ENCODE measurements around the gene RHOT2.

RHOT2 gene

DNA sequence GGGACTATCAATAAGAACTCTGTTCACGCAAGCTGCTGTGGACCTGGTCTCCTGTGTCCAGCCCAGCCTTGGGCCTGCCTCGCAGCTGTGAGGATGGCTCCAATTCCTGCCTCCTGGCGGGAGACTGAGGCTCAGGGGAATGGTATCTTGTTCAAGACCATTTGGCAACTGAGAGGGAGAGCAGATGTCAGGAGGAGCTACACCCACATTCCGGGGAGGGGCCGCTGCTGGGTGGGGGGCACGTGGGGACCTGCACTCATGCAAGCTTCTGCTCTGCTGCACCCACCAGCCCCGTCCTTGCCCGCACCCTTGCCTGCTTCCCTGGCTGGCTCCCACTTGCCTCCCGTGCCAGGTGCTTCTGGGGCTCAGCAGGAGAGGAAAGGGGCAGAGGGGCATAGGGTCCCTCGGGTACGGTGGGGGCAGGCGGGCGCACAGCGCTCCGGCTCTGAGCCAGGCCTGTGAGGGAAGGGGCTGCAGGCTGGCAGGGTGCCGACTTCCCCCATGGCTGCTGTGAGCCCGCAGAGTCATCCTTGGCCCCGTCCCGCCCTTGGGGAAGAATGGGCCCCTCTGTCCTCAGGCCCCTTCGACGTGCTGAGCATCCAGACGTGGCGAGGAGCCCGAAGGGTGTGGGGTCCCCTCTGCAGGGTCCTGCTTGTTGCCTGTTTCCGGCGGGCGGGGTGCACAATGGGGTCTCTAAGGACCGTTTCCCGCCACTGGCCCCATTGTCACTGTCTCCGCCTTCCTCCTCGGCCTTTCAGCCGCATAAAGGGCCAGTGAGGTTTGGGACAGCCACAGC lies 49.7 kb downstream of the RHOT2 start:
- H3K4me3 ChIP-seq (ENCODE audit: low read depth, low read length) = no peak overlapping the region
- TF ChIP-seq POLR2A (IDR thresholded peaks at IDR 0.05; ENCODE audit: extremely low read depth, insufficient read length) = no peak
- TF ChIP-seq, protein P1, sequence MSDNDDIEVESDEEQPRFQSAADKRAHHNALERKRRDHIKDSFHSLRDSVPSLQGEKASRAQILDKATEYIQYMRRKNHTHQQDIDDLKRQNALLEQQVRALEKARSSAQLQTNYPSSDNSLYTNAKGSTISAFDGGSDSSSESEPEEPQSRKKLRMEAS (IDR thresholded peaks at IDR 0.05; ENCODE audit: low read depth, low read length) = no peak
- no peak for DNase-seq (ENCODE audit: low read depth)

DNA sequence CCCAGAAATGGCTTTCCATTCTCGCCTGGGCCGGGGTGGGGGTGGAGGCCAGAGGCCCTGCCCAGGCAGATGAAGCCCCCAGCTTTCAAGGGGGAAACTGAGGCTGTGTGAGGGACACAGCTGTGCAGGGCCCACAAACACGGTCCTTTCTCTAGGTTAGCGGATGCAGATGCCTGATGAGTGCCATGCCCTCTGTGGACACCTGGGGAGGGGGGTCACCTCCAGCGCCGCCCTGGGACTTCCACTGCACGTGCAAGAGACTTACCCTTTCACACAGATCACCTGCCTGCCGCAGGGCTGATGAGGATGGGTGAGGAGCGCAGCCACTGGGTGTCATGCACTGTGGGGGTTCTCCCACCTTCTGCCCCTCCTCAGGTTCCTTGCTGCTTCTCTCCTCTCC lies 50.5 kb downstream of the RHOT2 start:
- TF ChIP-seq, protein P2, sequence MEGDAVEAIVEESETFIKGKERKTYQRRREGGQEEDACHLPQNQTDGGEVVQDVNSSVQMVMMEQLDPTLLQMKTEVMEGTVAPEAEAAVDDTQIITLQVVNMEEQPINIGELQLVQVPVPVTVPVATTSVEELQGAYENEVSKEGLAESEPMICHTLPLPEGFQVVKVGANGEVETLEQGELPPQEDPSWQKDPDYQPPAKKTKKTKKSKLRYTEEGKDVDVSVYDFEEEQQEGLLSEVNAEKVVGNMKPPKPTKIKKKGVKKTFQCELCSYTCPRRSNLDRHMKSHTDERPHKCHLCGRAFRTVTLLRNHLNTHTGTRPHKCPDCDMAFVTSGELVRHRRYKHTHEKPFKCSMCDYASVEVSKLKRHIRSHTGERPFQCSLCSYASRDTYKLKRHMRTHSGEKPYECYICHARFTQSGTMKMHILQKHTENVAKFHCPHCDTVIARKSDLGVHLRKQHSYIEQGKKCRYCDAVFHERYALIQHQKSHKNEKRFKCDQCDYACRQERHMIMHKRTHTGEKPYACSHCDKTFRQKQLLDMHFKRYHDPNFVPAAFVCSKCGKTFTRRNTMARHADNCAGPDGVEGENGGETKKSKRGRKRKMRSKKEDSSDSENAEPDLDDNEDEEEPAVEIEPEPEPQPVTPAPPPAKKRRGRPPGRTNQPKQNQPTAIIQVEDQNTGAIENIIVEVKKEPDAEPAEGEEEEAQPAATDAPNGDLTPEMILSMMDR (IDR thresholded peaks at IDR 0.05; ENCODE audit: low read depth, low read length) = no peak
- TF ChIP-seq MYC (IDR thresholded peaks at IDR 0.05; ENCODE audit: low read depth, low read length) (no peak), POLR2A (IDR thresholded peaks at IDR 0.05; ENCODE audit: extremely low read depth, insufficient read length) (no peak)
- TF ChIP-seq, protein P1 (IDR thresholded peaks at IDR 0.05; ENCODE audit: low read depth, low read length) = no peak
- DNase-seq (ENCODE audit: low read depth) = no peak
- H3K4me3 ChIP-seq (ENCODE audit: low read depth, low read length) = no peak overlapping the region

DNA sequence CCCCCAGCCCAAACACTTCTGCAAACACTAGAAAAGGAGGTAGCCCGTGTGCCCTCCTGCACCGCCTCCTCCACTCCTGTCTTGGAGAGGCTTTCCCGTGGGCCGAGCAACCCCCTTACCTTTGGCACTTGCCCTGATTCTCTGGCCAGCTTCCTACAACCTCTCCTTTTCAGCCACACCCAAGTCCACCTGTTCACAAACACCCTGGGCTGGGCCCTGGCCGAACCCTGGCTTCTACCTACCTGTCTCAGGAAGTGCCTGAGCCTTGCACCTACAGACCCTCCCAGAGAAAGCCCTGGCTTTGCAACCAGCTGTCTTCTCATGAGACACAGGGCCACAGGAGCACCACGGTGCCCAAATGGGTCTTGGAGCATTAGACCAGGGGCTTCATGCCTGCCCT lies 51.0 kb downstream of the RHOT2 start:
- no peak overlapping the region for H3K4me3 ChIP-seq (ENCODE audit: low read depth, low read length)
- DNase-seq (ENCODE audit: low read depth) = no peak
- TF ChIP-seq MYC (IDR thresholded peaks at IDR 0.05; ENCODE audit: low read depth, low read length) (no peak), POLR2A (IDR thresholded peaks at IDR 0.05; ENCODE audit: extremely low read depth, insufficient read length) (no peak)
- TF ChIP-seq, protein P2 (IDR thresholded peaks at IDR 0.05; ENCODE audit: low read depth, low read length) = no peak
- TF ChIP-seq, protein P1 (IDR thresholded peaks at IDR 0.05; ENCODE audit: low read depth, low read length) = no peak

DNA sequence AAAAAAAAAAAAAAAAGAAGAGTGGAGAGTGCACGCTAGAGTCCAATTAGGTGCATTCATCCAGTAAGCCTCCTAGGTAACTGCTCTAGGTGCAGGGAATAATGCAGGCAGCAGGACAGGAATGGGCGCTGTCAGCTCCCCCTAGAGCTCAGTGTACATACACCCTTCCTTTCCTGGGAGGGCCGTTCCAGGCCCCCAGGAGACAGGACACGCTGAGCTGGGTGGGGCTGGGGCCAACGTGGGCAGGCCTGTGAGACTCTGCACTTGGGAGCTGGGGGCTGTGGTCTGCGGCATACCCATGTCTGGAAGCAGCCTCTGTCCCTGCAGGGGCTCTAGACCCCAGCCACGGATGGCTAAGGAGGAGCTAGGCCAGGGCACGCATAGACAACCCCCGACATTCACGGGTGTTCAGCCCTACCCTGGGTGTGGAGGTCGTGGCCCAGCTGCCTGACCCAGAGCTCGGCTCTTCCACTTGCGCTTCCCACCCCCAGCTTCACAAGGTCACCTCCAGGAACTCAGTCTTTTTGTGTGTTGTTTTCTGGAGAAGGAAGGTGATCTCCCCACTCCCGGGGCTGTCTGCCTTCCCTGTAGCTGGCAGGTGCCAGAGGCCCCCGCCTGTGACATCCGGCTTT lies 52.0 kb downstream of the RHOT2 start:
- TF ChIP-seq, protein P2 (IDR thresholded peaks at IDR 0.05; ENCODE audit: low read depth, low read length) = peak; percentile 19
- TF ChIP-seq, protein P1 (IDR thresholded peaks at IDR 0.05; ENCODE audit: low read depth, low read length) = no peak
- TF ChIP-seq POLR2A (IDR thresholded peaks at IDR 0.05; ENCODE audit: extremely low read depth, insufficient read length) = no peak
- TF ChIP-seq MYC (IDR thresholded peaks at IDR 0.05; ENCODE audit: low read depth, low read length) = no peak
- H3K4me3 ChIP-seq (ENCODE audit: low read depth, low read length) = peak overlapping the region; percentile 60
- peak; percentile 68 for DNase-seq (ENCODE audit: low read depth)

DNA sequence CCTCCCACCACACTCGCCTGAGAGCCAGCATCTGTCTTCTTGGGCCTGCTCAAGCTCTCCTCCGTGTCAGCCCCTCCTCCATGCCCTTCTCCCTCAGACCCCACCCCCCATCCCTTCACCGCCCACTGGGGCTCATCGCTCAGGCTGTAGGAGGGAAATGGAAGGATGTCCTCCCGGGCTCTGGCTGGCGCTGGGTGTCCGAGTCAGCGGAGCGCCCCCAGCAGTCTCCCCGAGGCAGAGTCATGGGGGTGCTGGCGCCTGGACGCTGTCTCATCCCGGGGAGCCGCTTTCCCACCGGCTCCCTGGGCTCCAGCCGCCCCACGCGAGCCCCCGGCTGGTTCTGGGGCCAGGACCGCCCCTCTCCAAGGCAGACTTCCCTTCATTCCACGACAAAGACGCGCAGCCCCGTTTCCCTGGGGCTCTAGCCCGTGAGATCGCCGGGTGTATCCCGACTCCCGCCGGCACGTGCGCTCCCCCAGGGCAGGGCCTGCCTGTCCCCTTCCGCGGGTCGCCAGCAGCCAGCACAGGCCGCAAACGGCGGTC lies 52.6 kb downstream of the RHOT2 start:
- TF ChIP-seq, protein P2 (IDR thresholded peaks at IDR 0.05; ENCODE audit: low read depth, low read length) = peak; percentile 22
- TF ChIP-seq, protein P1 (IDR thresholded peaks at IDR 0.05; ENCODE audit: low read depth, low read length) = 0 out of 2 replicates have a peak, but pooled peaks have one; percentile 40
- peak; percentile 42 for TF ChIP-seq MYC (IDR thresholded peaks at IDR 0.05; ENCODE audit: low read depth, low read length)
- TF ChIP-seq POLR2A (IDR thresholded peaks at IDR 0.05; ENCODE audit: extremely low read depth, insufficient read length) = no peak
- DNase-seq (ENCODE audit: low read depth) = peak; percentile 90
- H3K4me3 ChIP-seq (ENCODE audit: low read depth, low read length) = peak overlapping the region; percentile 60

All from NB4 (cell line).